ENCODE data around the gene TOMM40.

DNA sequence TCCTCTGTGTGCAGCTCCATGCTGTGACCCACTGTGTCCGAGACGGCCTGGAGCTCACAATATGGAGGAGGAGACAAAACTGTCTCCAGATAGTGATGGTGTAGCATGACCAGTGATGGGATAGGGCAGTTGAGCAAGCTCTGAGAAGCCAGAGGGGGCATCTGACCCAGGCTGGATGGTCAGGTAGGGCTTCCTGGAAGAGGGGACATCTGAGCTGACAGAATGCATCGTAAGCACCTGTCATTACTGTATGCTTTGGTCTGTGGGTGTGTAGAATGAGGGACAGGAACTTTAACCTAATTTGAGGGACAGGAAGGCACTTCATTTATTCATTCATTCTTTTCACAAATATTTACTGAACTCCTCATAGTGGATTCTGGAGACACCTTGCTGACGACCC lies 6.5 kb upstream of the TOMM40 start:
- TF ChIP-seq POLR2A (IDR thresholded peaks at IDR 0.05) = no peak
- TF ChIP-seq, protein P1, sequence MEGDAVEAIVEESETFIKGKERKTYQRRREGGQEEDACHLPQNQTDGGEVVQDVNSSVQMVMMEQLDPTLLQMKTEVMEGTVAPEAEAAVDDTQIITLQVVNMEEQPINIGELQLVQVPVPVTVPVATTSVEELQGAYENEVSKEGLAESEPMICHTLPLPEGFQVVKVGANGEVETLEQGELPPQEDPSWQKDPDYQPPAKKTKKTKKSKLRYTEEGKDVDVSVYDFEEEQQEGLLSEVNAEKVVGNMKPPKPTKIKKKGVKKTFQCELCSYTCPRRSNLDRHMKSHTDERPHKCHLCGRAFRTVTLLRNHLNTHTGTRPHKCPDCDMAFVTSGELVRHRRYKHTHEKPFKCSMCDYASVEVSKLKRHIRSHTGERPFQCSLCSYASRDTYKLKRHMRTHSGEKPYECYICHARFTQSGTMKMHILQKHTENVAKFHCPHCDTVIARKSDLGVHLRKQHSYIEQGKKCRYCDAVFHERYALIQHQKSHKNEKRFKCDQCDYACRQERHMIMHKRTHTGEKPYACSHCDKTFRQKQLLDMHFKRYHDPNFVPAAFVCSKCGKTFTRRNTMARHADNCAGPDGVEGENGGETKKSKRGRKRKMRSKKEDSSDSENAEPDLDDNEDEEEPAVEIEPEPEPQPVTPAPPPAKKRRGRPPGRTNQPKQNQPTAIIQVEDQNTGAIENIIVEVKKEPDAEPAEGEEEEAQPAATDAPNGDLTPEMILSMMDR (IDR thresholded peaks at IDR 0.05 in 8 of 11, conservative IDR thresholded peaks at IDR 0.05 in 3 of 11) = no peak
- TF ChIP-seq POLR2AphosphoS5 (IDR thresholded peaks at IDR 0.05) = no peak

All from spleen (tissue), 7 donors.